ENCODE results near the gene LGALS12. TPM values are rescaled to one million over a fixed set of nuclear protein-coding genes. Genes with fewer than 3 reads are reported as not detected.

Gene LGALS12
- total RNA-seq, 1 donor from 2014 or later: not detected

DNA sequence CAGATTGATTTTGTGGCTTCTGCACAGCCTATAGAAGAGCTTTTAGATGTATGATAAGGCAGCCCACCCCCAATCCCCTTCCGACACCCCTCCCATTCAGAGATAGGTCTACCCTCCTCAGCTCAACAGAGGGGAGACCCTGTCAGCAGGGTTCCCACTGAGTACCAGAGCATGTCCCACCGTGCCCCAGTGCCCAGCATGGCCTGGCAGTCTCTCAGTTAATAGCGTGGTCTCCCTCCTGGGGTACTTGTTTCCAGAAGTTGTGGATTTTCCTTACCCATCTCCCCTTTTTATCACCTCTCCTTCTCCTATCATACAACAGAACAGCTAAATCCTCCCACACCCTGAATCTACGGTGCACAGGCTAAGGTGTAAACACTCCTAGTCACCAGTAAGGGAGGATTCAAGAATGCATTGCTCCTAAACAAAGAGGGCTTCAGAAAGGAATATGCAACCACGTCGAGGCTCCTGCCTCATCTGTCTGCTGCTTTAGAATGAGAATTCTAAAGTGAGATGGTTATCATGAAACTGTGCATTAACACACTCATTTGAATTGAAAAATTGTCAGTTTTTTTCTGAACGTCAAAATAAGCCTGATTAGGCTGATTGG, 50.6 kb downstream of the LGALS12 start:
- H3K27me3 Mint-ChIP-seq (ENCODE audit: low read depth): peaks cover 5% of the 10 kb centered on the region
- H3K9me3 Mint-ChIP-seq: no peaks in the 10 kb centered on the region
- H3K27ac Mint-ChIP-seq (ENCODE audit: unreplicated experiment): no peak overlapping the region
- peaks cover 12% of the 10 kb centered on the region for H3K4me1 Mint-ChIP-seq
- DNase-seq (ENCODE audit: low read depth, low spot score): no peak
- H3K4me3 Mint-ChIP-seq: no peak overlapping the region
- no peaks in the 10 kb centered on the region for H3K36me3 Mint-ChIP-seq (ENCODE audit: low read depth)
- TF ChIP-seq, protein P1, sequence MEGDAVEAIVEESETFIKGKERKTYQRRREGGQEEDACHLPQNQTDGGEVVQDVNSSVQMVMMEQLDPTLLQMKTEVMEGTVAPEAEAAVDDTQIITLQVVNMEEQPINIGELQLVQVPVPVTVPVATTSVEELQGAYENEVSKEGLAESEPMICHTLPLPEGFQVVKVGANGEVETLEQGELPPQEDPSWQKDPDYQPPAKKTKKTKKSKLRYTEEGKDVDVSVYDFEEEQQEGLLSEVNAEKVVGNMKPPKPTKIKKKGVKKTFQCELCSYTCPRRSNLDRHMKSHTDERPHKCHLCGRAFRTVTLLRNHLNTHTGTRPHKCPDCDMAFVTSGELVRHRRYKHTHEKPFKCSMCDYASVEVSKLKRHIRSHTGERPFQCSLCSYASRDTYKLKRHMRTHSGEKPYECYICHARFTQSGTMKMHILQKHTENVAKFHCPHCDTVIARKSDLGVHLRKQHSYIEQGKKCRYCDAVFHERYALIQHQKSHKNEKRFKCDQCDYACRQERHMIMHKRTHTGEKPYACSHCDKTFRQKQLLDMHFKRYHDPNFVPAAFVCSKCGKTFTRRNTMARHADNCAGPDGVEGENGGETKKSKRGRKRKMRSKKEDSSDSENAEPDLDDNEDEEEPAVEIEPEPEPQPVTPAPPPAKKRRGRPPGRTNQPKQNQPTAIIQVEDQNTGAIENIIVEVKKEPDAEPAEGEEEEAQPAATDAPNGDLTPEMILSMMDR (conservative IDR thresholded peaks at IDR 0.05): no peak

DNA sequence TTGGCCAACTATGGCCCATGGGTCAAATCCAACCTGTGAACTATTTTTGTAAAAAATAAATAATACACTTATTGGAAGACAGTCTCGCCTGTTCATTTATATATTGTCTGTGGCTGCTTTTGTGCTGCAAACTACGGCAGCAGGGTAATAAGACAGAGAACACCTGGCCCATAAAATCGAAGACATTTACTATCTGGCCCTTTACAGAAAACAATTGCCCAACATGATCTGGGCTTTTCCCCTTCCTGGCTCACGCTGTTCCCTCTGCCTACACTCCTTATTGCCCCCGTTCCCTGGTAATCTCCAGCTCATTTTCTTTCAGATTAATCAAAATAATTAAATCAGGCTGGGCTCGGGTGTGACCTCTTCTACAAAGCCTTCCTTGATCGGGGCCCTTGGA, 51.7 kb downstream of the LGALS12 start:
- H3K9me3 Mint-ChIP-seq: no peaks in the 10 kb centered on the region
- DNase-seq (ENCODE audit: low read depth, low spot score): no peak
- H3K27me3 Mint-ChIP-seq (ENCODE audit: low read depth): peaks cover 5% of the 10 kb centered on the region
- H3K4me3 Mint-ChIP-seq: no peak overlapping the region
- H3K36me3 Mint-ChIP-seq (ENCODE audit: low read depth): no peaks in the 10 kb centered on the region
- peaks cover 10% of the 10 kb centered on the region for H3K4me1 Mint-ChIP-seq
- TF ChIP-seq, protein P1 (conservative IDR thresholded peaks at IDR 0.05): no peak
- H3K27ac Mint-ChIP-seq (ENCODE audit: unreplicated experiment): no peak overlapping the region

DNA sequence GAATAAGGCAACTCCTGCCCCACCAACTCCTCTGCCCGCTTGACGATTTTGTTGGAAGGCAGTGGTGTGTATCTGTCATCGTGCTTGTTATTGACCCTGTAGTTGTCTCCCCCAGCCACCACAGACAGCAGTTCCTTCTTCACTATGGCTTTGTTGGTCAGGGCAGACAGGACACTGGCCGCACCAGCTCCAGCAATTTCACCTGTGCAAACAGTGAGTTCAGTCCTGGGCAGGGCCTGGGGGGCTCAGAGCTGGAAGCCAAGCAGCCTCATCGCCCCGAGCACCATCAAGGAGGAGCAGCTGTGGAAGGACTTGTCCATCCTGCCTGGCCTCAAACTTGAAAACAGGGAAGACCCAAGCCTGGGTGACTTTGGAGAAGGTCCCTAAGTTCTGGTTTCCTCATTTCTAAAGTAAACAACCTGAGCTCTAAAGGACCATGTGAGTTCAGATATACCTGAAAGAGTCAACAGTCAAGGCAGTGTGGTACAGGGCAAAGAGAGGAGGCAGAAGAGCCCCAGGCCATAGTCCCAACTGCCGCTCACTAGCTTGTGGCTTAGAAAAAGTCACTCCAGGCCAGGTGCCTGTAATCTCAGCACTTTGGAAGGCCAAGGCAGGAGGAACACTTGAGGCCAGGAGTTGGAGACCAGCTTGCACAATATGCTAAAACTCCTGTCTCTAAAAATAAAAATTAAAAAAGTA, 52.7 kb downstream of the LGALS12 start:
- peaks cover 7% of the 10 kb centered on the region for H3K4me1 Mint-ChIP-seq
- peaks cover 5% of the 10 kb centered on the region for H3K27me3 Mint-ChIP-seq (ENCODE audit: low read depth)
- TF ChIP-seq, protein P1 (conservative IDR thresholded peaks at IDR 0.05): no peak
- no peaks in the 10 kb centered on the region for H3K9me3 Mint-ChIP-seq
- H3K36me3 Mint-ChIP-seq (ENCODE audit: low read depth): no peaks in the 10 kb centered on the region
- H3K27ac Mint-ChIP-seq (ENCODE audit: unreplicated experiment): no peak overlapping the region
- H3K4me3 Mint-ChIP-seq: no peak overlapping the region
- no peak for DNase-seq (ENCODE audit: low read depth, low spot score)

DNA sequence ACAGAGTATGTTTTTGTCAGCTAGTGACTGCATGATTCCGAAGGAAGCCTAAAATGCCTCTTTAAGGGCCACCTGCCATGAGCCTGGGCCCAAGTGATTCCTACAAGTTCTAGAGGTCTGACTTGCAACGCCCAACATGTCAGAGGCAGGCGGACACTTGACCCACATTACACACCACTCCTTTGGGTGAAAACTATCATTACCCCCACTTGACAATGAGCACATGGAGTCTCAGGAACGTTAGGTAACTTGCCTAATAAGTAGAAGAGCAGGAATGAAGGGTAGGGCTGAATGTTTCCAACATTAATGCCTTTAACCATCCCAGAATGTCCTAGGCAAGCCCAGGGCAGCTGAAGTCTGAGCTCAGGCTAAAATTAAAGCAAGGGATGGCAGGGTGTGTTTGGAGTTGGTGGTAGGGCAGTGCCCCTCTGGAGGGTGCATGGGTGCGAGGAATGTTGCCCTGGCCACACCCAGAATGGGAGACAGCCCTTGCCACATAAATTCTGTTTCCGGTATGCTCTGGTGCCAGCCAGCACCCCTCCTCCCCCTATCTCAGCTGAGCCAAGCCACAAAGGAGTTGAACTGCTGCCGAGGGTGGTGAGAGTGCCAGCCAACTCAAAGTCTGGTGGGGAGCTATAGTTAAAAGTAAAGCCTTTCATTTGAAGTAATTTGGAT, 54.8 kb downstream of the LGALS12 start:
- Mint-ChIP-seq H3K27ac (ENCODE audit: unreplicated experiment) (no peak overlapping the region), H3K4me3 (no peak overlapping the region), H3K36me3 (ENCODE audit: low read depth) (no peaks in the 10 kb centered on the region), H3K4me1 (peaks cover 5% of the 10 kb centered on the region), H3K9me3 (no peaks in the 10 kb centered on the region), H3K27me3 (ENCODE audit: low read depth) (peaks cover 3% of the 10 kb centered on the region)
- no peak for DNase-seq (ENCODE audit: low read depth, low spot score)
- TF ChIP-seq, protein P1 (conservative IDR thresholded peaks at IDR 0.05): no peak

DNA sequence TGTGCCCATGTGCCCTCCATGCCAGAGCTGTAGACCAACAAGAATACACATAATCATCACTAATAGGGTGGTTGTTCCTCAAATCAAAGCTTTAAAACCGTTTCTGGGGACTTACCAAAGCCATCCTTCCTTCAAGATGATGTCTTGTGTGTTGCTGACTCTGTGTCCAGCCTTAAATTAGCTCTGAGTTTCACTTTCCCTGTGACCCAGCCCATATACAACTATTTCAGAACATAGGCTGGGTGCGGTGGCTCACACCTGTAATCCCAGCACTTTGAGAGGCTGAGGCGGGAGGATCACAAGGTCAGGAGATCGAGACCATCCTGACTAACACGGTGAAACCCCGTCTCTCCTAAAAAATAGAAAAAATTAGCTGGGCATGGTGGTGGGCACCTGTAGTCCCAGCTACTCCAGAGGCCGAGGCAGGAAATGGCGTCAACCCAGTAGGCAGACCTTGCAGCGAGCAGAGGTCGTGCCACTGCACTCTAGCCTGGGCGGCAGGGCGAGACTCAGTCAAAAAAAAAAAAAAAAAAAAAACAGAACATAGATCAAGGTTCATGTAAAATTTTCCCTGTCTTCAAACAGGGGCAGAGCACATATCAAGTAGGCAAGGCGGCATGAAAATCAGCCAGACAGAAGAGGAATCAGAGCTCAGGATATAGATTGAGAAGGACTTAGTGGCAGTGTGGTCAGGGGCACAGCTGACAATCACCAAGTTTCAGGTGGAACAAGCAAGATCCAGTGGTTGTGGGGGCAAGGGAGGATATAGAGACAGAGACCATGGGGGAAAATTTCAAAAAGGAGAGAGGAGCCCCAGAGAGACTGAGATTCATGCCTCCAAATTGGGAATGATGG, 57.5 kb downstream of the LGALS12 start, which contains the start of gene PLAAT2:
TSS of gene PLAAT2 (minus strand) at position 179 of the 855 bp plus-strand sequence. CDS start at position 124, 55 bp downstream.
- Mint-ChIP-seq H3K27me3 (ENCODE audit: low read depth) (no peaks in the 10 kb centered on the region), H3K4me1 (peaks cover 13% of the 10 kb centered on the region), H3K4me3 (no peak within 1 kb of the TSS), H3K9me3 (no peaks in the 10 kb centered on the region), H3K27ac (ENCODE audit: unreplicated experiment) (no peak within 1 kb of the TSS), H3K36me3 (ENCODE audit: low read depth) (no peaks in the 10 kb centered on the region)
- DNase-seq (ENCODE audit: low read depth, low spot score): no peak
- TF ChIP-seq, protein P1 (conservative IDR thresholded peaks at IDR 0.05): no peak

All from neural crest cell (in vitro differentiated cells).